GM12865 (cell line): Measurements from ENCODE around the gene MCU.
"Not testable (repeated sequence)": the region's sequence is repeated elsewhere in the genome, so short reads cannot be mapped to it uniquely, and the experiment has no call there.

Source experiments
- DNase-seq: peaks from one replicate; pipeline ENCODE4 v3.0.0; 2010; ENCODE audit warnings: low read depth
- H3K4me3 ChIP-seq: 2 replicates; pipeline ENCODE4 v1.5.1; 2011; ENCODE audit warnings: mild to moderate bottlenecking, low read depth, low read length, control low read depth
- TF ChIP-seq, protein P1 (sequence below): IDR thresholded peaks from 2 replicates; pipeline ENCODE4 v1.5.1; 2011; ENCODE audit warnings: low read length, control low read depth, low read depth, inconsistent platforms; ENCODE audit not compliant: insufficient read depth; ENCODE audit errors: missing control alignments

Gene MCU

DNA sequence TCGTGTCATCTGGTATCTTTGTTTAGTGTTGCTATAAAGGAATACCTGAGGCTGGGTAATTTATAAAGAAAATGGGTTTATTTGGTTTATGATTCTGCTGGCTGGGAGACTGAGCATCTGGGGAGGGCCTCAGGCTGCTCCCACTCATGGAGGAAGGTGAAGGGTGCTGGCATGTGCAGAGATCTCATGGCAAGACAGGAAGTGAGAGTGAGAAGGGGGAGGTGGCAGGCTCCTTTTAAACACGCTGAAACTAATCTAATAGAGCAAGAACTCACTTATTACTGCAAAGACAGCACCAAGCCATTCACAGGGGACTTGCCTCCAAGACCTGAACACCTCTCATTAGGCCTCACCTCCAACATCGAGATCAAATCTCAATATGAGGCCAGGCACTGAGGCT, 212.9 kb downstream of the MCU start:
- no peak overlapping the region for H3K4me3 ChIP-seq
- peak; percentile 38 for DNase-seq
- TF ChIP-seq, protein P1, sequence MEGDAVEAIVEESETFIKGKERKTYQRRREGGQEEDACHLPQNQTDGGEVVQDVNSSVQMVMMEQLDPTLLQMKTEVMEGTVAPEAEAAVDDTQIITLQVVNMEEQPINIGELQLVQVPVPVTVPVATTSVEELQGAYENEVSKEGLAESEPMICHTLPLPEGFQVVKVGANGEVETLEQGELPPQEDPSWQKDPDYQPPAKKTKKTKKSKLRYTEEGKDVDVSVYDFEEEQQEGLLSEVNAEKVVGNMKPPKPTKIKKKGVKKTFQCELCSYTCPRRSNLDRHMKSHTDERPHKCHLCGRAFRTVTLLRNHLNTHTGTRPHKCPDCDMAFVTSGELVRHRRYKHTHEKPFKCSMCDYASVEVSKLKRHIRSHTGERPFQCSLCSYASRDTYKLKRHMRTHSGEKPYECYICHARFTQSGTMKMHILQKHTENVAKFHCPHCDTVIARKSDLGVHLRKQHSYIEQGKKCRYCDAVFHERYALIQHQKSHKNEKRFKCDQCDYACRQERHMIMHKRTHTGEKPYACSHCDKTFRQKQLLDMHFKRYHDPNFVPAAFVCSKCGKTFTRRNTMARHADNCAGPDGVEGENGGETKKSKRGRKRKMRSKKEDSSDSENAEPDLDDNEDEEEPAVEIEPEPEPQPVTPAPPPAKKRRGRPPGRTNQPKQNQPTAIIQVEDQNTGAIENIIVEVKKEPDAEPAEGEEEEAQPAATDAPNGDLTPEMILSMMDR: no peak

GRCh38 chr10:72906446-72906845, 214.5 kb downstream of the MCU start:
- TF ChIP-seq, protein P1: no peak
- DNase-seq: no peak

DNA sequence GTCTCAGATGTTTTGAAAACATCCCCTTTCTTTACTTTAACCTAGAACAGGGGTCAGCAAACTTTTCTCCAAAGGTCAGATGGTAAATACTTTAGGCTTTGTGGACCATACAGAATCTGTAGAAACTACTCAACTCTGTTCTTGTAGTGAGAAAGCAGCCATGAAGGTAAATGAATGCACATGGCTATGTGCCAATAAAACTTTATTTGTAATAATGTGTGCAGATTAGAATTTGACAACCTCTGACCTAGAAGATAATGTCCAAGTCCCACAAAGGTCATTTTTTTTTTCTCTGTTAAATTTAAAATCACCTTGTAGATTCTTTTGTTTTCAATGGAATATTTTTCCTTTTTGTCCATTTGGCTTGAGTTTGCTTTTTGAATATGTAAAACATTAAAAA, 218.8 kb downstream of the MCU start:
- TF ChIP-seq, protein P1: no peak
- no peak overlapping the region for H3K4me3 ChIP-seq
- no peak for DNase-seq

More at GRCh38 chr10:72906446-72906845, 214.5 kb downstream of the MCU start:
- H3K4me3 ChIP-seq: no peak overlapping the region

- TF ChIP-seq, protein P1: no peak
- no peak overlapping the region for H3K4me3 ChIP-seq
Observed at GRCh38 chr10:72911758-72912157, 219.8 kb downstream of the MCU start.

DNA sequence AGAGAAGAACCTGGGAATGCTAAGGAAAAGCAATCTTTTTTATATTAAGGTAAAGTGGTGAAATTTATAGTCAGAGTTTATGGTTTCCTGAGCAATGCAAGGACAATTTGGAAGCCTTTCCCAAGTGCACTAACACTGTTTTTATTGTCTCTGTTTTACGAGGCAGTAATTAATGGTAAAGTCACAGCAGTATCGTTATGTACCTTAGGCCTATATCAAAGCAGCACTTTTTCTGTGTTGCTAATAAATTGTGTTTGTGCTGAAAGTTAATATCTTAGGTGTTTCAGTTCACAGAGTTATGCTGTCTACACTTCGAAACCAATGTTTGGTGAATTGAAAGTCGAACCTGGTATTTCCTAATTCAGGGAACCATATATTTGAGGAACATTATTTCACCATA, 220.8 kb downstream of the MCU start:
- DNase-seq: no peak
- no peak overlapping the region for H3K4me3 ChIP-seq
- TF ChIP-seq, protein P1: no peak

More at GRCh38 chr10:72911758-72912157, 219.8 kb downstream of the MCU start:
- no peak for DNase-seq

DNA sequence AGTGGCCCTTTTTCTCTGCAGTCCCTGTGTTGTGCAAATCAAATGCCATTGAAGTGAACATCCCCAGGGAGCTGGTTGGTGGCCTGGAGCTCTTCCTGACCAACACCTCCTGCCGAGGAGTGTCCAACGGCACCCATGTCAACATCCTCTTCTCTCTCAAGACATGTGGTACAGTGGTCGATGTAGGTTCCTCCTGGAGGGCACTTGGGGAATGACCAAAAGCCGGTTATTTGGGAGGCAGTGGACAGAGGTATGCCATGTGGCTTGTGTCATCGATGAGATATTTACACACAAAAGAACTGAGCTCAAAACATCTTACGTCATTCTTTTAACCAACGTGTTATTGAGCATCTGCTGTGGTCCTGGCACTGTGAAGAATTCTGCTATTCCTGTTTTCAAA, 221.3 kb downstream of the MCU start:
- TF ChIP-seq, protein P1: no peak
- H3K4me3 ChIP-seq: no peak overlapping the region
- no peak for DNase-seq

- not testable (repeated sequence) for DNase-seq, H3K4me3 ChIP-seq
Observed at GRCh38 chr10:72917201-72917600, 225.3 kb downstream of the MCU start.

DNA sequence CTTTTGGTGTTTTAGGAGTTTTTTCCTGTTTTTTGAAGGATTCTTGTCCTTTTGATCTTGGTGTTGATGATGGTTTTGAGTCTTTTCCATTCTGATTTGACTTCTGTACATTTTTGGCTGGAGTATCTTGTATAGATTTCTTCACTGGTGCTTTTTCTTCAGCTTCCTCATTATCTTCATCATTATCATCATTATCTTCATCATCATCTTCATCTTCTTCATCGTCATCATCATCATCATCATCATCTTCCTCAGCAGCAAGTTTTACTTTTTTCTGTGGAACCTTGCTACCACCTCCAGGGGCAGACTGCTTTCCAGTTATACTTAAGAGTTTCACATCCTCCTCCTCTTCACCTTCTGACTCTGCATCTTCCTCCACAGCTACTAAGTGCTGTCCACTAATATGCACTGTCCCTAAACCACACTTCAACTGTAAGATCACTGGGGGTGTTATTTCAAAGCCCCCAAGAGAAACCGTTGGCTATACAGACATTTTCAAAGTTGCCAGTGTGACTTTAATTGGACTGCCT, 225.9 kb downstream of the MCU start:
- H3K4me3 ChIP-seq, DNase-seq: not testable (repeated sequence)
